Measurements from ENCODE around the gene KCTD5.
"Not testable (repeated sequence)": the region's sequence is repeated elsewhere in the genome, so short reads cannot be mapped to it uniquely, and the experiment has no call there.

Gene KCTD5

GRCh38 chr16:2673066-2673999 is 9.0 kb upstream of the KCTD5 start:
- peak; percentile 90 to 98 (median 94) for DNase-seq

DNA sequence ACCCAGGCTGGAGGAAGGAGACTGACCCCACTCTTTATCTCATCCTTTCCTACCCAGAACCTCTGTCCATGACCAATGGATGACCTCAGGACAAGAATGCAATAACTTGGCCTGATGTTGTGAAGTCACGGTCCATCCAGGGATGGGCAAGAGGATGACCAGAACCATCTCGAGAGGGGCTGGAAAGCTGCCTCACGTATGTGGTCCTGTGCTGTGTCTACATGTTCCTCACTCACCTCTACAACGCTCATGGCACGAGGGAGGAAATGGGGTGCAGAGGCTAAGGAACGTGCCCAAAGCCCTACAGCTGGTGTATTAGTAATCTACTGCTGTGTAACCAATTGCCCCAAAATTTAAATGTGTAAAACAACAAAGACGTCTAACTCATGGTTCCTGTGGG is 7.3 kb upstream of the KCTD5 start:
- no peak for DNase-seq

GRCh38 chr16:2675714-2676113 is 6.6 kb upstream of the KCTD5 start:
- DNase-seq: no peak

DNA sequence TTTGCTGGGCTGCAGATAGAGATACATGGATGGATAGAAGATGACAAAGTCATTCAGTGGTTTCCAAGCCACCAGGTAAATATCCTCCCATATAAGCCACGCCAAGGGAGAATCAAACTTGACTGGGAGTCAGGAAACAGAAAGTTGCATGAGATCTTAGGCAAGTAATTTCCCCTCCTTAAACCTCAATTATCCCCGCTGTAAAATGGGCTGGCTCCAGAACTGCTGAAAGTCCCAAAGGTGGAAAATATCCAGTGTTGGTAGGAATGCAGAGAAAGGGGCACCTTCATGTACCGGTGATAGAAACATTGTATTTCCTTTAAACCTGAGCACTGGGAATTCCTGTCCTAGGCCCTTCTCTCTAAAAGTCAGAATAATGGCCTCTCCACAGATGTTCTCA is 5.4 kb upstream of the KCTD5 start:
- DNase-seq: not testable (repeated sequence)

DNA sequence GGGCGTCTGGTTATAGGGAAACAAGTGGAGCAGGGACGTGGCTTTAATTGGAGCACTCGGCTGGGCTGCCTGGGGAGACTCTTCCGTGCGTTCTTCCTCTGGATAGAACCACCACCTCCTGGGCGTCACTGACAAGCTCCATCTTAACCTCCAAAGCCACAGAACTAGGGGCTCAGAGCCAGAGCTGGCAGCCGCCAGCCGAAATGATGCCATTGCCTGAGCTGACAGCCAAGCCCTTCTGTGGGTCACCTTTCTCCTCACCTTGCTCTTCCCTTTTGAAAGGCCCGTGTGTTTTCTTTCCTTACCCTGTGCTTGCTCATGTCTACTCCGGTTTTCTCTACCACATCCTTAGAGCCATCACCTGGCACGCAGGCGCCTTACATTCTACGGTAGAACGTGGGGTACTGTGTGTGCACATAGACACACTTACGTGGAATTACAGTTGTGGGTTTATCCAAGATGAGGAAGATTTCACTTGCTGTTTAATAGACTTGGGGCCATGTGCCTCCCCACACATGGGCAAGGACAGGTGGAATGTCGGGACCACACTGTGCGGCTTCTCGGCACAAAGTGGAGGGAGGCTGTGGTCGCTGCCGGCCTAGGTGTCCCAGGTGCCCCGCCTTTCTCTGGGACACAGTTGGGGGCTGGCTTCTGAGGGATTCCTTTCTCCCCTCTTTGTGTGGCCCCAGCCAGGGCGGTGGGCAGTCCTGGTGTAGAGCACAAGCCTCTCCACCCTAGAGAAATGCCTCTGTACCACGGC is 3.9 kb upstream of the KCTD5 start:
- DNase-seq: not testable (repeated sequence)

GRCh38 chr16:2679902-2680301 is 2.4 kb upstream of the KCTD5 start:
- DNase-seq: not testable (repeated sequence)

DNA sequence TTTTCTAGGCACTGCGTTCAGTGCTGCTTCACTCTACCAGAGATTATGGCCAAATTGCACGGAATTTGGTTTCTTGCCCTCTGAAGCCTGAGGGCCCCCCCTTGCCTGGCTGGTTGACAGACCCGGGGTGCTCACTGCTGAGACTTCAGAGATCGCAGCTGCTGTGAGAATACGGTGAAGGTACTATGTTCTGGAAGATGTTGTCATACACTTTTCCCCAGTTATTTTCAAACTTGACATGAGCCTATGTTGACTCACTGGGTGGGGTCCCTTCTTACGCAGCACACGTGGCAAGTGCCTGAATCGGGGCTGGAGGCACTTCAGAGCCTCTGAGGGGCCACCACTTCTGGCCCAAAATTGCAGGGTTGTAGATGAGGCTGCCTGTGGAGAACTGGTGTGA is 2.0 kb upstream of the KCTD5 start:
- DNase-seq: not testable (repeated sequence)

- peak in 1 of 5 experiments; percentile 12 for DNase-seq
Measured at GRCh38 chr16:2683041-2683440, 718 bp downstream of the KCTD5 start.

DNA sequence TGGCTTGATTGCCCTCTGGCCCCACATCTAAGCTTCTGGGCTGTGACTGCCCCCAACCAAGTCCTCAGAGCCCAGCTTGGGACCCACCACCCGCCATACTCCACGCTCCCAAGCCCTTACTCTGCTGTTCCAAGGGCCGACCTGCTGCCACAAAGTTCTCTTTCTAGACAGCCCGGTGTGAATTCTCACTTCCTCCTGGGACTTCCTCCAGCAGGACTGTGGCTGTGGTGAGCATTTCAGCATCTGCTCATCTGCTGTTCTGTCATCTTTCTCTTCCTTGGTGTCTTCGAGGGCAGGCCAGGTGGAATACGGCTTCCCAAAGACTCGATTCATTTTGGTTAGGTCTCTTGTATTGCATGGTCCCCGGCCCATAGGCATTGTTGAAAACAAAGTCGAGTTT is 3.8 kb downstream of the KCTD5 start:
- DNase-seq: not testable (repeated sequence)

- DNase-seq: no peak
Measured at GRCh38 chr16:2686912-2687507, 4.7 kb downstream of the KCTD5 start.

GRCh38 chr16:2687531-2688308 is 5.4 kb downstream of the KCTD5 start:
- no peak for DNase-seq

DNA sequence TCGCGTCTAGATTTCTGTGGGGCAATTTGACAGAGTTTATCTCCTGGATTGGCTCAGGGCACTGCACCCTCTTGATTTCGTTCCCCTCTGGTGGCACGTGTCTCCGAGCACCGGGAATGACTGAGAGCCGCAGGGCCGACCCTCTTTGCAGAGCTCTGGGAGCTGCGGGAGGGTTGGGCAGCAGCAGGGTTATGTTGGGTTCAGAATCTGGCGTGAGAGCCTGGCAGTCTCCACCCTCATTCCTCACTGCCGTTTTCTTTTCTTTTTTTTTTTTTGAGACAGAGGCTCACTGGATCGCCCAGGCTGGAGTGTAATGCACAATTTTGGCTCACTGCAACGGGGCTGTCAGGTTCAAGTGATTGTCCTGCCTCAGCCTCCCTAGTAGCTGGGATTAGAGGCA is 7.1 kb downstream of the KCTD5 start:
- DNase-seq: not testable (repeated sequence)

- DNase-seq: no peak
Measured at GRCh38 chr16:2689968-2690801, 7.9 kb downstream of the KCTD5 start.

DNA sequence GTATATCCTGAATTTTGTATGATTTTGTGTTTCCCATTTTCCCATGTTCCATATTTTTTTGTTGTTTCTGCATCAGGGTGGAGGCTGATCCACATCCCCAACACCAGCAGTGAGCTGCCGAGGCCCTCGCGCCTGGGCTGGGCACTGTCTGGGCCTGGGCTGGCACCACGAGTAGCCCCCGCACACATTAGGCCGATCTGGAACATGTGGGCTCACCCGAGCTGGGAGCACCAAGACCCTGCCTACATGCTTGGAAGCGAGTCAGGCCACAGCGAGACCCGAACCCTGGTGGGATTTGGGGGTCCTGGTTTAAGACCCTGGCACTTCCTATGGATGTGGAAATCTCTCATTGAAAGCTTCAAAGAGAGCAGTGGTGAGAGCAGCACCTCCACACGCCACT is 8.5 kb downstream of the KCTD5 start:
- no peak for DNase-seq

DNA sequence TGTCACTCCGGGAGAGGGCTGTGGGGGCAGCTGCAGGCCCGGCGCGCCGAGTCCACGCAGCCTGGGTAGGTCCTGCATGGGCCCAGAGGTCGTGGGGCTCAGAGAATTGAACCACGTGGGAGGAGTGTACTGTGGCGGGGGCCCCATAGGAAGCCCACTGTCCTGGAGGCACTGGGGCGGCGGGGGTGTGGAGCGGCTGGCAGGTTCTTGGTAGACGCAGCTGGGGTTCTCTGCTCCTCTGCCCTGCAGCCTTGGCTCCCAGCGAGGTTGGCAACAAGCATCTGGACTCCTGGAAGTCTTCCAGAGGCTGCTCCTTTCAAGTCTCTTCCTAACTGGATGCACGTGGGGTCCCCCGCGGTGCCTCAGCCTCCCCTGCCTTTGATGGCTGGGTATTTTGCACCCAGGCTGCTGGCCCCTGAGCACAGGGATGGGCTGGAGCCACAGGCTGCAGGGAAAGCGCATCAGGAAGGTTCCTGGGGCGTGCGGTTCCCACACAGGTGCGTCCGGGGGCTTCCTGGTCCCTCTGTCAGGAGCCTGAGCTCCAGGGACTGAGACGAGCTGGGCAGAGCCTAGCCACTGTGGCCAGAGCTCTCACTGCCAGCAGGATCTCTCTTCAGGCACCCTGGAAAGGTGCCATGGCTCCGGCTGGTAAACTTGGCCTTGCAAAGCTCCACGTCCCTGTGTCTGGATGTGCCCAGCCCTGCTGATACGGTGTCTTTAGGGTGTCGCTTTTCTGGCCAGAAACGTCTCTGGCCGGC is 9.3 kb downstream of the KCTD5 start:
- DNase-seq: no peak

DNA sequence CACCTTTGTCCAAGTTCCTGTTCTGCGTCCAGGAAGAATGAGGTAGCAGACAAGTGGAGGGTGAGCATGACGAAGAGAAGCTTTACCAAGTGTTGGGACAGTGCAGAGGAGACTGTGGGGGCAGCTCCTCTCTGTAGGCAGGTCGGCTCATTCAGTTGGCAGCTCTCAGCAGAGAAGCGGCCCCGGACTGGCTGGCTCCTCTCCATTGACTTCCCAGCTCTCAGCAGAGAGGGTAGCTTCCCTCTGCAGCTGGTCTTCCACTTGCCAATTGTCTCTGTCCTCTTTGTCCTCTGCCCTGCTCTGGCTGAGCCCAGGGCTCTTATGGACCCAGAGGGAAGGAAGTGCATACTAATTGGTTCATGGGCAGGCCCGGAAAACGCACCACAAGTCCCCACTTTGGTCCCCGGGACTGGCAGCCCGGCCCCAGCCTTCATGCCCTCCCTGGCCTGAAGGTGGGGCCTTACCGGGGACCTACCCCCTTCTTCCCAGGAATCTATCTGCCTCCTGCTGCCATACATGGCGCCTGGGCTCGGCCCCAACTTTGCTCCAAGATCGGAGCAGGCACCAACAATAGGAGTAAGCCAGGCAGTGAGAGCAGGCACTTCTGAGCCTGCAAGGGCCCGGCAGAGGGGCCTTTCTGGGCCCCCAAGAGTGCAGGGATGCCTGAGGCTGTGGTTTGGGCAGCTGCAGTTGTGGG is 10.1 kb downstream of the KCTD5 start:
- DNase-seq: no peak

GRCh38 chr16:2692948-2693651 is 10.8 kb downstream of the KCTD5 start:
- DNase-seq: no peak

DNA sequence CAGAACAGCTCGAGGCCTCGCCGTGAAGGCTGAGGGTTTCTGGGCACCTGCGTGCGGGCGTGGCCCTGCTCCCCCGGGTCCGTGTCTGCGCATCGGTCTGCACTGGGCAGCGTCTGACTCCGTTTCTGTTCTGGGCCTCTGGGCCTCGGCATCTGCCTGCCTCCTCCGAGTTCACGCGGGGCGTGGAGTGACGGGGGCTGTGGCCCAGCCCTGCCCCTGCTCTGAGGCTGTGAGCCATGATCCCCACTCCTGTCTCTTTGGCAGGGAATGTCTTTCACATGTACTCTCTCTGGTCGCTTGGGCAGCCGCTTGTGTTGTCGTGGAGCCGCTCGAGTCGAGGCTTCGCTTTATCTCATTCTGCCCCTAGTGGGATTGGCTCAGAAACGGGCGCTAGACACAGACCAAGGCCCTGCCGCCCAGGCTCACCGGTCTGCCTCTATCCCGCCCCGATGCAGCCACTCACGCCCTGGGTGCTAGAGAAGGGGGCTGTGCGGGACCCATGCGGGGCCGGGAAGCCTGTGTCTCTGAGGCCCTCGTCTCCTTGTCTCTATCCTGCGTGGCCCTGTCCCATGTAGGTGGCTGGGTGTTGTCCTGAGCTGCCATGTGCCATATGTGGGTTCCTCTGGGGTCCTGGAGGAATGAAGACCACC is 14.4 kb downstream of the KCTD5 start:
- not testable (repeated sequence) for DNase-seq

DNA sequence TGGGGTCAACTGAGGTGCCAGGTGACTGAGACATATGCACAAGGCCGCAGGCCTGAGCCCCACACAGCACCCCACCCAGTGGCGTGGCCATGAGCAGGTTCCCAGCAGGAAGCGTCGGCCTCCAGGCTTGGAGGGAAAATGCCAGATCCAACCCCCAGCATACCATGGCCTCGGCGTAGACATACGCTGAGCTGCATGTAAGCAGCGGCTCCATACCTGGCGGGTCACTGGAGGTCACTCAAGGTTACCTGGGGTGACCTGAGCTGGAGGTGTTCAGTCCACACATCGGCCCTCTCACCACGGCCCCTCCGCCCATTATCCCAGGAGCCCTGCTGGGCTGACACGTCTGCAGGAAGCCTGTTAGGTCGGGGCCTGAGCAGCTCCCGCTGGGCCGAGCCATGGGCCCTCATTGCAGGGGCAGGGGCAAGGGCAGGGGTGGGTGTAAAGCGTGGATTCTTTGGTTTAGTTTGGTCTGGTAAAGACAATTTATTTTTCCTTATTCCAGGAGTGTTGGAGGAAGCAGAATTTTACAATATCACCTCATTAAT is 15.2 kb downstream of the KCTD5 start:
- no peak for DNase-seq

Data from T-helper 2 cell (primary cell).